Effector CD8-positive, alpha-beta T cell (primary cell): Measurements from ENCODE around the gene CT83.

ENCODE experiments used
- DNase-seq: peaks from one replicate; lab custom pipeline; 2025; lab: John Stamatoyannopoulos, UW
- total RNA-seq, 4 experiments: gene quantifications; one replicate each; lab custom pipeline; 2026; lab: John Stamatoyannopoulos, UW

Gene CT83, protein sequence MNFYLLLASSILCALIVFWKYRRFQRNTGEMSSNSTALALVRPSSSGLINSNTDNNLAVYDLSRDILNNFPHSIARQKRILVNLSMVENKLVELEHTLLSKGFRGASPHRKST
- 0 reads per million in 4 experiments for total RNA-seq

DNA sequence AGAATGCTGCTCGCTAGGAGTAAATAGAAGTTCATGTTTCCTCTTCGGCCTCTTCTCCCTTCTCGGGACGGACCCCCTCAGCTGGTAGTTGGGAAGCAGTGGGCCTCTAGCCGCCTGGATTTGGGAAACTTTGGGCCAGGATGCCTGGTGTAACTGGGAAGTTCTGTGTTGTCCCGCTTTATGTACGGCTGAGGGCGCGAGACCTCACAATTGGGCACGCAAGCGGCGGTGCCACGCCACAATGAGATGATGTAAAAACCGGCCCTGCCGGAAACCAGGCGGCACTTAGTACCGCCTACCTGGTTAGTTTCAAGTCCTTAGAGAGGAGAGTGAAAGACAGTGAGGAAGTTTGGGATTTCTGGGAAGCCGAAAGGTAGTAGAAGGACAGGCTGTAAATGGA, at the start of gene CT83:
CT83 (minus strand) TSS at position 155 of the 400 bp plus-strand sequence; CDS start at position 35, 120 bp downstream.
- DNase-seq, result no peak

- DNase-seq, result no peak
Measured at GRCh38 chrX:116499780-116500179, 37.0 kb upstream of the CT83 start.

DNA sequence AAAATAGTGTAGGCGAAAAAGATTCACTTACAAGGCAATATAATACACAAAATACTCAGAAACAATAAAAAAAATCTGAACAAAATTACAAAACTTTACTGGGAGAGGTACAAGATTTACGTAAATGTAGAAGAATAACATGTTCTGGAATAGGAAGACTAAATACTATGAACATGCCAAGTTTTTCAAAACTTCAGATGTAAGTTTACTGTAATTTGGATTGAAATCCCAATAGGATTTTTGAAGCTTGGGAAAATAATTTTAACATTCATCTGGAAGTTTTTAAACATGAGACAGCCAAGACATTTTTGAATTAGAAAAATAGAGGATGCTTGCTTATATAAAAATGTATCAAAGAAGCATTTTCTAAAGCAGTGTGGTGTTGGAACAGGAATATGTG, 30.5 kb upstream of the CT83 start:
- no peak for DNase-seq

DNA sequence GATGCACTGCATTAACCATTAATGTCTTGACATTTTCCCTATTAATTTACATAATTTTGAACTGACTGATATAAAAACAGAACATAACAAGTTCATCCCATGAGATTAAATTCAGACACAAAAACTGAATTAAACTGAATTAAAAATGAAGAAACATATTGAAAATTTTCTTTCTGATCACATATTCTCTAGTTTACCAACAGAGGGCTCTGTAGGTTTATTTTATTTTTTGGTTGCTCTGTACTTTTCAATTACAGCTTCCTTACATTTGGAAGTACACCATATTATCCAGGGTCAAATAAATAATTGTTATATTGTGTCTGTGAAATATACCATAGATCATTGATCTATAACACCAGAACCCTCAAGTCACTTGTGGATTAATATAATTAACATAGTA, 27.3 kb upstream of the CT83 start:
- no peak for DNase-seq

DNA sequence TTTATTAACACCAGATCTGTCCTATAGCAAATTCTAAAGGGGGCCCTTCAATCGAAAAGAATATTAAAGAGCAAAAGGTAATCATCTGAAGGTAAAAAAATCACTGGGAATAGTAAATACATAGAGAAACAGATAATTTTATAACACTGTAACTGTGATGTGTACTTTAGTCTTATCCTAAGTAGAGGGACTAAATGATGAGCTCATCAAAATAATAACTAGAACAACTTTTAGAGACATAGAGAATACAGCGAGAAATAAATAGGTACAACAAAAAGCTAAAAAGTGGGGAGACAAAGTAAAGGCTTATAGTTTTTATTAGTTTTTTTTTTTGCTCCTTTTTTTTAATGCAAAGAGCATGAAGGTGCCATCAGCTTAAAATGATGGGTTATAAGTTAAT, 17.3 kb upstream of the CT83 start:
- DNase-seq, result no peak

DNA sequence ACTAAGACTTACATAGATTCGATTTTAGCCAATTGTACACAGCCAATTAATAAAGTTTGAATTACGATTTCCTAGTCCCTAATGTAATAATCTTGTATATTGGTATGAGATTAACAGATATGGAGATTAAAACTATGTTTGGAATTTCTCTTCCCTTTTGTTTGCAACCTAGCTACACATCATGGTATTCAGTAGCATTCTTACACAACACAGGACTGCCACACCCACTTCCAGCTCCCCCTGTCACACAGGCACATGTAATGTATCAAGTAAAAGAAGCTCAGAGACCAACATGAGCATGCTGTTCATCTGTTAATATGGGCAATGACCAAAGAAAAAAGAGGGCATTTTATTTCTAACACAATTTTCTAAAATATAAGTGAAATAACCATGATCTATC, 13.6 kb downstream of the CT83 start:
- DNase-seq, result no peak

DNA sequence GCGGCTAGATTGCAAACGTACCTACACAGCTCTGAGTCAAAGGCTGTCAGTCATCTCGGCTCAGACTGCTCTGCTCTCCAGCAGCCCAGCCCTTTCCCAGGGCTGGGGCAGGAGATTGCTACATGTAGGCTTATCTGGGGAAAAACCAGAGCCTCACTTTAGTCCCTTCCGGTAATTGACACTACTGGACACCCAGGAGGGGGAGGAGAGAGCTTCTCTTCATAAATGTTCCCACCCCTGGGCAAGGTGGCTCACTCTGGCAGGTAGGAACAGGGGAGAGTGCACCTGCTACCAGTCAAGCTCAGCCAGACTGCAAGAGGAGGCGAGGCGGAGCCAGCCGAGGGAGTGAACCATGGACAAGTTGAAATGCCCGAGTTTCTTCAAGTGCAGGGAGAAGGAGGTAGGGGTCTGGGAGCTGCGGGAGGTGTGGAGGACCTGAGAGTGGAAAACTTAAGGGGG, 26.4 kb downstream of the CT83 start, which contains the start of gene SLC6A14:
SLC6A14 (plus strand) TSS at position 249 of the 459 bp plus-strand sequence; CDS start at position 353, 104 bp downstream.
- no peak for DNase-seq

DNA sequence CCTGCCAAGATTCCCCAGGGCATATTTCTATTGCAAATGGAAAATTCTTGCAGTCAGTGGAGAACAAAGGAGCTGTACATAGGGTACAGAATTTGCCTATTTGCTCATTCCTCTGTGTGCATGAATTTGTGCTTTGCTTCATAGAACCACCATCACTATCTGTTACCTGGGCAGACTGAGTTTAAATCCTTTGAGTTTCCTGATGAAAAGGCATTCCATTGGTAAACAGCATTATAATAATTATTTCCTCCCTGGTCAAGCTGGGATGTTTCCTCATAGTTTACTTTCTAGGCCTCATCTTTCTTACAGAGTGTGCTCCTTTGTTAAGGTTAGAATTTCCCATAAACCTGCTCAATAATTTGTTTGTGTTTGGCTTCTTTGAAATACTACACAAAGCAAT, 27.2 kb downstream of the CT83 start:
- DNase-seq, result no peak

DNA sequence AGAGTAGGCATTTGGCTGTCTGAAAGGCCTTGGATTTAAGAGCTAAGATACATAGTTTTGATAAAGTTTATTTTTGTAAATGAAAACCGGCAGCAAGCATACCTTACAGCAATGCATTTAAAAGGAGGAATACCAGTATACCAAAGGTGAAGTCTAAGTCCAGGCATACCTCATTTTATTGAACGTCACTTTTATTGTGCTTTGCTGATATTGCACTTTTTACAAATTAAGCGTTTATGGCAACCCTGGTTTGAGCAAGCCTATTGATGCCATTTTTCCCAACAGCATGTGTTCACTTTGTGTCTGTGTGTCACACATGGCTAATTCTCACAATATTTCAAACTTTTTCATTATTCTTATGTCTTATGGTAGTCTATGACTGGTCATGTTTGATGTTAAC, 34.8 kb downstream of the CT83 start:
- DNase-seq, result no peak

DNA sequence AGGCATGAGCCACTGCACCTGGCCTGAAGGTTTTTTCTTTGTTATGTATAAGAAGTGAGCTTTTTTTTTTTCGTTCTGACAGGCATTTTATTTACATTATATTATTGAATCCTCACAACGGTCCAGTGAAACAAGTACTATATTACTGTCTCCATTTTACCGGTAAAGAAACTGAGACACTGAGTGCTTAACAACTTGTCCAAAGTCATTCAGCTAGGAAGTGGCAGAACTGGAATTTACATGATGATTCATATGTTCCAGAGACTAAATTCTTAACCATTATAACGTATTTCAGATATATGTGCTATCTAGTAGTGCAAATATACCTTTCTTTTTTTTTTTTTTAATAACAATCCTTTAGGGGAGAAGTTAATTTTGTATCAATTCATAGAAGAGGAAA, 44.8 kb downstream of the CT83 start:
- DNase-seq, result no peak

GRCh38 chrX:116417214-116417613, 45.6 kb downstream of the CT83 start:
- no peak for DNase-seq

- DNase-seq, result no peak
Measured at GRCh38 chrX:116413273-116413672, 49.5 kb downstream of the CT83 start.
